ENCODE measurements around the gene CCAR1.

- TF ChIP-seq CTCF (conservative IDR thresholded peaks at IDR 0.05 in 1 of 2, IDR thresholded peaks at IDR 0.05 in 1 of 2; ENCODE audit: extremely low read depth in 1 of 2, insufficient read depth in 1 of 2, low read depth in 1 of 2, low read length in 2 of 2), result no peak
- TF ChIP-seq EZH2 (IDR thresholded peaks at IDR 0.05; ENCODE audit: borderline replicate concordance, low read length), result no peak
Measured at GRCh38 chr10:68800211-68800610, 79.2 kb downstream of the CCAR1 start.
